Stimulated activated naive CD4-positive, alpha-beta T cell treated with Interleukin-2 at 50 U/mL for 16 hours (primary cell): ENCODE measurements around the gene SIX5.
"Not testable (repeated sequence)": the region's sequence is repeated elsewhere in the genome, so short reads cannot be mapped to it uniquely, and the experiment has no call there.

Experiments used
- DNase-seq: peaks from one replicate; lab custom pipeline; 2025; lab: John Stamatoyannopoulos, UW

Gene SIX5

DNA sequence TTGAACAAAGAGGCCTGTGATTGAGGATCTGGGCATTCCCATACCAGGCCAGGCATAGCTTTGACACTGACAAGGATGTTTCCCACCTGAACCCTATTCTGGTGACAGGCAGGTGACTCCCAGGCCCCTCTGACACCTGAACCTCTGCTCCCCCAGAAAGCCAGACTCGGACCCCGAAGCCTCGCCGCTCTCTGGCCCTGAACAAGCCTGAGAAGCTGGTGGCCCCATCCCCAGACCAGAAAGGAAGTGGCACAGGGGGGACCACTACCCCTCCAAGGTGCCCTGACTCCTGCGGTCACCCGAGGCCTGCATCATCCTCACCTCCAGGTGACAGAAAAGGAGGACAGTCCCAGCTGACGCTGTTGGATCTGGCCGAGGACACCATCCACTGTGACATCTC, 14.7 kb downstream of the SIX5 start:
- no peak for DNase-seq

DNA sequence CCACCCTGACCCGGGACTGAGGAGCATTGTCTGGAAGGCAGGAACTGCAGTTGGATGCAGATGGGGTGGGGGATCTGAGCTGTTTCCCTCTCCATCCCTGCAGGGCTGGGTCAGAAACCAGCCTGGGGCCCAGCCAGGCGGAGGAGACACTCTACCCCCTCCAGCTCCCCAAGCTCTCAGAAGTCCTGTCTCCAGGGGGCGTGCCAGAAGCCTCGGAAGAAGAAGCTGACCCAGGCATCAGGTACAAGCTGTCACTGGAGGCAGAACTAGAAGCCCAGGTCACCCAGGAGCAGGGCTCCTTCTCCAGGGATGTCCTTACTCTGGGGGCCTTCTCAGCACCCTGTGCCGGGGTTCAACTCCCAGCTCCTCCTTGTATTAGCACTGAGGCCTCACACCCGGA, 15.5 kb downstream of the SIX5 start:
- DNase-seq, result no peak

DNA sequence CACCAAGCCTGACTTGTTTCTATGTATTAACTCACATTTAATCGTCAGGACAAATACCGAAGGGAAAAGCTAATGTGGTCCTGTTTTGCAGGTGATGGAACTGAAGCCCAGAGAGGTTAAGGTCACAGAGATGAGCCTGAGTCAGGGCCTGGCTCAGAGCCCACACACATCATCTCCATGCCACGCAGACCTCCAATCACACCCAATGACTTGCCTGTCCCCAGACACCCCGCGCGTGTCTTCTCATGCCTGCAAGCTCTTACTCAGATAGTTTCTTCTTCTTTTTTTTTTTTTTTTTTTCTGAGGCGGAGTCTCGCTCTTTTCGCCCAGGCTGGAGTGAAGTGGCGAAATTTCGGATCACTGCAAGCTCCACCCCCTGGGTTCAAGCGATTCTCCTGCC, 16.4 kb downstream of the SIX5 start:
- no peak for DNase-seq

DNA sequence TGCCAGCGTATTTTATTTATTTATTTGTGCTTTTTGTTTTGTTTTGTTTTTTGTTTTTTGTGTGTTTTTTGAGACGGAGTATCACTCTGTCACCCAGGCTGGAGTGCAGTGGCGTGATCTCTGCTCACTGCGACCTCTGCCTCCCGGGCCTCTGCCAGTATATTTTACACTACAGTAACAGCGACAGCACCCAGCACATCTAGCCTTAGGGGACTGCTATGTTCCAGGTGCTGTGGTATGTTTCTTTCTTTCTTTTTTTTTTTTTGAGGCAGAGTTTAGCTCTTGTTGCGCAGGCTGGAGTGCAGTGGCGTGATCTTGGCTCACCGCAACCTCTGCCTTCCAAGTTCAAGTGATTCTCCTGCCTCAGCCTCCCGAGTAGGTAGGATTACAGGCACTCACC, 17.6 kb downstream of the SIX5 start:
- DNase-seq, result not testable (repeated sequence)

DNA sequence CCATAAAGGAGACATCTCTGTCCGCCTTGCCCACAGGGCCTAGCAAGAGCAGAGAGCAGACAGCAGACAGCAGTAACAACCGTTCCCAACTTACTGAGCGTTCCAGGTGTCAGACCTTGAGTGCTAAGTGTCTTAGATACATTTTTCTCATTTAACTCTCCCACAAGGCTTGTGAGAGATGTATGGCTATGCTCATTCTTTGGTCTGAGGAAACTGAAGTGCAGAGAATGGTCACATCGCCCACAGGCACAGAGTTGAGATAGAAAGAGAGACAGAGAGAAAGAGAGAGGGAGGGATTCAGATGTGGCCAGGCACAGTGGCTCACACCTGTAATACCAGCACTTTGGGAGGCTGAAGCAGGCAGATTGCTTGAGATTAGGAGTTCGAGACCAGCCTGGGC, 21.5 kb downstream of the SIX5 start:
- DNase-seq, result no peak

DNA sequence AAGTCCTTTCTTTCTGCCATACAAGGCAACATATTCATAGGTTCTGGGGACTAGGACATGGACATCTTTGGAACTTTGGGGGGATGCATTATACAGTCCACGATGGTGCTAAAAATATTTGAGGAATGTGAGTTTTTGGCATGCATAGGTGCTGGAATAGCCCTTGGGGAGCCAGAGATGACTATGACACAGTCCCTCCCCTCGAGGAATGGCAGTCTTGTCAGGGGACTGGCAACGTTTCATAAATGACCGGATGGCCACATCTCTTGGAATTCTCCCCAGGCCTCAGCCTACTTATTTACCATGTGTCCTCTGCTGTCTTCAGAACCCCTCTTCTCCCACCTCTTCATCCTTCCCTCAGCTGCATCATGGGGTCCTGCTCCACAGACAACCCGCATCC, 22.2 kb downstream of the SIX5 start:
- DNase-seq, result no peak

DNA sequence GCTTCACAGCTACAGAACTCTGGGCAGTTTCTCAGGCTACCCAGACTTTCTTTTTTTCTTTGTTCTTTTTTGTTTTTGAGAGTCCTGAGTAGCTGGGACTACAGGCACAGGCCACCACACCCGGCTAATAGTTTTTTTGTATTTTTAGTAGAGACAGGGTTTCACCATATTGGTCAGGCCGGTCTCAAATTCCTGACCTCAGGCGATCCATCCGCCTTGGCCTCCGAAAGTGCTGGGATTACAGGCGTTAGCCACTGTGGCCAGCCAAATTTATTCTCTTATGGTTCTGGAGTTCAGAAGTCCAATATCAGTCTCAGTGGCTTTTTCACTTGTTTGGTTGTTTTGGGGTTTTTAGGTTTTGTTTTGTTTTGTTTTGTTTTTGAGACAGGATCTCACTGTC, 23.4 kb downstream of the SIX5 start:
- no peak for DNase-seq

DNA sequence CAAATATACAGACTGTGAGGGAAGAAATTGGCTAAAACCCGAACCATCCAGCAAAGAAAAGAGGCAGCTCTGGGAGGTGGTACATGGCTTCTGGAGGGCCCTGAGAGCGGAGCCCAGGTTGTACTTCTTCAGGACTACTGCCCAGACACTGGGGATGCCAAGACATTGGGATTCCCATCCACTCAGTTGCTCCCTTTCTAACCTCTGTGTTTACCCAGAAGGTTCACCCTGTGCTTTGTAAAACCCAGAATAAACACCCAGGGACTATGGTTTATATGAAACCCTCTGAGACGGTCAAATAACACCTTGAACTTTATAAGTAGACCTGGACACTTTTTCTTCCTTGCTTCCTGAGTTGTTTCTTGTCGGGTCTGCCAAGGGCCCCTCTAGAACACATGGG, 26.1 kb downstream of the SIX5 start:
- DNase-seq, result no peak

DNA sequence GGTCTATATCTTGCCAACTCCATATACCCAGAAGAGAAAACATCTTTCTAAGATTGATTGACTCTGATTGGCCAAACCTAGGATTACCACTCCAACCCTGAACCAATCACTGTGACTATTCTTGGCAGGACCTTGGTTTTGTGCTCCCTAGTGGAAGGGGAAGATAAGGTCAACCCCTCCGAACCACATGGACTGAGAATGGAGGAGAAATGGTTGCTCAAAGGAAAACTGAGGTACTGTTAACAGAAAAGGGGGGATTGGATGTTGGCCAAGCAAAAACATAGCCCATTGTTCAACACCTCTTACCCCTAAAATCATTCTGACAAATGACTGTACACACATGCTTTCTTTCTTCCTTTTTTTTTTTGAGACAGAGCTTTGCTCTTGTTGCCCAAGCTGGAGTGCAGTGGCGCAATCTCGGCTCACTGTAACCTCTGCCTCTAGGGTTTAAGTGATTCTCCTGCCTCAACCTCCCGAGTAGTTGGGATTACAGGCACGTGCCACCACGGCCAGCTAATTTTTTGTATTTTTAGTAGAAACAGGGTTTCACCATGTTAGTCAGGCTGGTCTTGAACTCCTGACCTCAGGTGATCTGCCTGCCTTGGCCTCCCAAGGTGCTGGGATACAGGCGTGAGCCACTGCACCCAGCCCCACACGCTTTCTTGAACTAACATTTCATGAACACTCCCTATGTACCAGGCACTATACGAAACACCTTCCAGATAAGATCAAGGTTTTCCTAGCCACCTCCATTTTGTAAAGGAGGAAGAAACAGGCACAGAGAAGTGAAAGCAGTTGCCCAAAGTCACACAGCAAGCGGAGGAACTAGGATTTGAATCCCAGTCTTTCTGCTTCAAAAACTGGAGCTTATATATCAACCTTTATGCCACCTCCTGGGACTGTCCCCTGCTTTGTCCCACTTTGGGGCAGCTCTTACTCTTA, 29.3 kb downstream of the SIX5 start:
- no peak for DNase-seq

DNA sequence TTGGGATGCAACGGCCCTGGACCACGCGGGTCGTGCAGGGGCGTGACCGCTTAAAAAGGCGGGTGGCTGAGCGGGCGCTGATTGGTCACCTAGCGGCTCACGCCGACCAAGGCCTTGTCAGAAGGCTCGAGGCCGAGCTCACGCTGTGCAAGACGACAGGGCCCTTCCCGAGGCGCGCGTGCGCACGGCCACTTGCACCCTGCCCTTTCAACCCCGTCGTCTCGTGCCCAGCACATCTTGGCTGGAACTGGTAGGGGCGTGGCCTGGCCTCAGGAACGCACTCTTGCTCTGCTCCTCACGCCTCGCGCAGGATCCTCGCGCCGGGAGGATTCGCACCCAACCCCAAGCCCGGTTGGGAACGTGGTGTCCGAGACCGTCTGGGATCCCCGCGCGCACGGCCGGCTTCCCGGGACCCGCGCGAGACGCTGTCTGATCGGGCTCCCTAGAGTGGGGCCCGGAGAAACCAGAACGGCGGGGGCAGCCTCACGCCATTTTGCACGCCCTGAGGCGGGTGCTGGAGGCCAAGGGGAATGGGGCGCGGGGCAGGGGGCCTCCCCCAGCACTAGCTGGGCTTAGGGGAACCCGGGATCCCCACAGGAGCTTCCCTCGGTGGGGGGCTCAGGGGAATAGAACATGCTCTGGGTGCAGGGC, 35.8 kb downstream of the SIX5 start, which contains the start of gene MEIOSIN:
Gene MEIOSIN, plus strand, starts transcription at position 280 of the 651 bp plus-strand sequence. CDS start 1,938 bp downstream, outside the sequence.
- no peak for DNase-seq

DNA sequence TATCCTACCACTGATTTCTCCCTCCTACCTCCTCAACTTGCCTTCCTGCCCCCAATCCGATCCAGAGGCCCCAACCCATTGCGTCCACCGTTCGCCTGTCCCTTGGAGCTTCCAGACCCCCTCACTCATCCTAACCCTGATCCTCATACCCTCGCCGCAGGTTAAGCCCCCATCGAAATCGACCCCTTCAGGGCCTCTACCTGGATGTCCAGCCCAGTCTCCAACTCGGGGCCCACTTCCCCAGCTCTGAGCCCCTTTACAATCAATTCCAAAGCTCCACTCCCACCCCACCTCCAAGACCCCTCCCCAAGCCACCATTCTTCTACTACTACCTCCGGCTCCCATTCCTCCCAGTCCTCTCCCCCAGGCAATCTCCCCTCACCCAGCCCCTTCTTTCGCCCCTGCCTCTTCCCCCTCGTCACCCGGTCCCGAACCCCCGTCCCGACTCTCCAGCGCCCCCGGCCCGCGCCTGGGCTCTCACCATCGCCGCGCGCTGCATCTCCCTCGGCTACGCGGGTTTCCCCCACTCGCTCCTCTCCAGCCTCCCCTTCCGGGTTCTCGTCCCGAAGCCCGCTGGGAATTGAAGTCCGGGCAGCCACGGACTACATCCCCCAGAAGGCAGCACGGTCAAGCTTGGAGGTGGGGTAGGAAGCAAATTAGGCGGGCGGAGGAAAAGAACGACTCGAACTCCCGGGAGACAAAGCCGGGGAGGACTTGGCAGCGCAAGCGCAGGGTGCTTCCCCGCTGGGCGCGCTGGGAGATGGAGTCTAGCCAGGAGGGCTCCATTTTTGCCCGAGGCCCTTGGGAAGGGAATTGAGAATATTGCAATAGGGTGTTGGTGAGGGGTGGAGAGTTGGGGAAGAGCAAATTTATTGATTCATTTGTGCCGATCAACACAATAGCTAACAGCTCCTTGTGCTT, 38.4 kb downstream of the SIX5 start, which contains the start of gene FBXO46:
Gene FBXO46, minus strand, starts transcription at position 529 of the 921 bp plus-strand sequence. CDS start 17,401 bp downstream, outside the sequence.
- DNase-seq, result peak; percentile 95

DNA sequence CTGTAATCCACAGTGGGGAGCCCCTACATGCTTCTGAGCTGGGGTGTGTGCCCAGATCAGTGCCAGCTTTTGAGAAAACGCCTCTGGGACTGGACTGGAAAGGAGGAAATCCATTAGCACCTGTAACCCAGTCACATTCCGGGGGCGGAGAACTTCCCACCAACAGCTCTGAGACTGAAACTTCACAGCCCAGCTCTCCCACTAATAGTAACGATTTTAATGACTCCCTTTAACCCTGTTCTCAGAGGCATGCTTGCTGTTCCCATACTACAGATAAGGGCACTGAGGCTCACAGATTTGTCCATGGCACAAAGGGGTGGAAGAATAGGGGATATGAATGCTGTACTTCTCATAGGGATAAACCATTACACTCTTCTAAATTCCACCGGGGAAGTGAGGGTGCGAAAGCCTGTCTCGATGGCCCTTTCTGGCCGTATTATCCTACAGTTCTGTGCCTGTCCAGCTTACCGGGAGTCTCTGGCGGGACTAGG, 39.2 kb downstream of the SIX5 start:
- DNase-seq, result peak; percentile 11

DNA sequence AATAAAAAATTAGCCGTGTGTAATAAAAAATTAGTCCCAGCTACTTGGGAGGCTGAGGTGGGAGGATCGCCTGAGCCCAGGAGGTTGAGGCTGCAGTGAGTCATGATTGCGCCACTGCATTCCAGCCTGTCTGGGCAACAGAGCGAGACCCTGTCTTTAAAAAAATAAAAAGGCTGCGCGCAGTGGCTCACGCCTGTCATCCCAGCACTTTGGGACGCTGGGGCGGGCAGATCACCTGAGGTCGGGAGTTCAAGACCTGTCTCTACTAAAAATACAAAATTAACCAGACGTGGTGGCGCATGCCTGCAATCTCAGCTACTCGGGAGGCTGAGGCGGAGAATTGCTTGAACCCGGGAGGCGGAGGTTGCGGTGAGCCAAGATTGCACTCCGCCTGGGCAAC, 40.4 kb downstream of the SIX5 start:
- not testable (repeated sequence) for DNase-seq

DNA sequence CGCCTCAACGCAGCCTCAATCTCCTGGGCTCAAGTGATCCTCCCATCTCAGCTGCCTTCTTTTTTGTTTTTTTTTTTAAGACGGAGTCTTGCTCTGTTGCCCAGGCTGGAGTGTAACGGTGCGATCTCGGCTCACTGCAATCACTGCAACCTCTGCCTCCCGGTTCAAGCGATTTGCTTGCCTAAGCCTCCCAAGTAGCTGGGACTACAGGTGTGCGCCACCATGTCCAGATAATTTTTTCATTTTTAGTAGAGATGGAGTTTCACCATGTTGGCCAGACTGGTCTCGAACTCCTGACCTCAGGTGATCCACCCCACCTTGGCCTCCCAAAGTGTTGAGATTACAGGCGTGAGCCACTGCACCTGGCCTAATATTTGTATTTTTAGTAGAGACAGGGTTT, 49.0 kb downstream of the SIX5 start:
- DNase-seq, result not testable (repeated sequence)

DNA sequence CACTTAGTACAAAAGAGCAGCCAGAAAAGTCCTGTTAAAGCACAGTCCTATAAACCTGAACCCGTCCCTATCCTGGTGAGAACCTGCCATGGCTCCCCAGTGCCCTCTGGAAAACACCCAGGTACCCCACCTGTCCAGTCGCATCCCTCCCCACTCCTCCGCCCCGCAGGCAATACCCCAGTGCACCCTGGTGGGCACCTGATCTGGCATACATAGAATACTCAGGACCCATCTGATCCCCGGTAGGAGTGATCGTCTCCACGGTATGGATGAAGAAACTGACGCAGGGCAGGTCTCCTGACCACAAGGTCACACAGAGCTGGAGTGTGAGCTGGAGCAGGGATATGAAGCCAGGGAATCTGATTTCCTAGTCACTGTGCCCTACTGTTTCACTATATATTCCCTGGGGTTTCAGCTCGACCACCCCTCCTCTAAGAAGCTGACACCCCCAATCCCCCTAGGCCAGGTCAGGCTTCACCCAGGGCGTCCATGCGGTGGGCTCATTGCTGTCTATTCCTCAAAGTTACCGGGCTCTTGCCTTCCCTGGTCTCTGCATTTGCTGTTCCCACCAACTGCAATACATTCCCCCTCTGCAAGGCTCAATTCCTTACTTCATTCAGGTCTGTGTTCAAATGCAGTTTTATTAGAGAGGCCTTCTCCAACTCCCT, 50.9 kb downstream of the SIX5 start:
- DNase-seq, result no peak

DNA sequence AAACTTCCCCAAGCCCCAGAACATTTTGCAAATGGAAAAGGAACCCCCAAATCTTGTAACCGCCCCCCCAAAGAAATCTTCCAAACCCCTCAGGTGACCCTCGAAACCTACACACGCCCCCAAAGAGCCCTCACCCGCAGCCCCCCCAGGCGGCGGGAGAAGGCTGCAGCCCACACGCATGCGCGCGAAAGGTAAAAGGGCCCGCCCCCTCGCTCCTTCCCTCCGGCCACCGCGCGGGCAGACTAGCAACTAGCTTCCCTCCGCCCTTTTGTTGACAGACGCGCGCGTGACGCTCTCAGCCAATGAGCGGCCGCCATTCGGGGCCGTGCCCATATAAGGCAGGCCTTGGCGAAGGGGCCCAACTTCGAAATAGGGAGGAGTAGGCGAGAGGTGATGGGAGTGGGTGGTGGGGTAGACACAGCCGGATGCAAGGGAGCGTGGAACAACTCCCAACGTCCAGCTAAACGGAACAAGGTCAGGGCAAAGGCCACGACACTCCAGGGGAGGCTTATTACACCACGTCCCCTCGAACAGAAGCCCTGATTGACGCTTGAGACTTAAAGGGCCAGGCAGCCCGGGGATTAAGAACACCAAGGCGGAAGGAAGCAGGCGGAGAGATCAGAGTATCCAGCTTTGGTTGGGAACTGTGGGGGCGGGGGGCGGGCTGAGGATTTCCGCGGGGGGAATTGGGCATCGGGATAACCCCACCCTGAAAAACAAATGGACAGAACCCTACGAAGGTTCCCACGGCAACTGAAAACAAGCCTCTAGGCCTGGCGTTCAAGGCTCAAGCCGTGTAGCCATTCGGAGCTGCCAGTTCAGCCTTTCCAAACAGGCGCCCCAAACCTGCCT, 51.7 kb downstream of the SIX5 start:
- DNase-seq, result peak; percentile 97

DNA sequence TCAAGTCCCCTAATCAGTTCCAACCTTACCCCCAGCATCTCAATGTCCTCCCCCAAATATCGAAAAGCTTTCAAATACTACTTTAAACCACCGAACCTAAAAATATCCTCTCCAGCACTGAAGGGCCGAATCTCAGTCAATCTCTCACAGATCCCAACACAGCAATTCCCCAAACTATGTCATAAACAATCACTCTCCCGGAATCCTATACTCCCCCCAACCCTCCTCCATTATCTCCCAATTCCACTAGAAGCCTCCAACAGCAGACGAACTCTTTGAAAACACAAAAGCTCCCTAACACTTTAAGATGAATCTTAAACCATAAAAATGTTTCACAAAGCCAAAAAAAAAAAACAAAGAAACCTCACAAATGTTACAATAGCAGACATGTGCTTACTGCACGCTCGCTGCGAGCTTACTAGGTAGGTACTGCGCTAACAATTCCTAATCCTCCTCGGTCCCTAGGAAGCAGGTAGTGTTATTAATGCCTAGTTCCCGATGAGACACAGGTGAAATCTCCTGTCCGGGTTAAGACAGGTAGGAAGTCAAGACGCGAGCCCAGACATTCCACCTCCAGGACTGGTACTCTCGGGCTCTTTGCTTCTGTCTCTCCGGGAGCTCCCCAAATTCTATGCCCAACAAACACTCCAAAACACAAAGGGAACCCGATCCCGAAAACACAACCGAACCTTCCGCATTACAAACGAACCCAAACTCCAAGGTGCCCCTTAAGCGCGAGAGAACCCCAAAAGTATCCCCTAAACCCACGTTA, 52.5 kb downstream of the SIX5 start:
- no peak for DNase-seq

DNA sequence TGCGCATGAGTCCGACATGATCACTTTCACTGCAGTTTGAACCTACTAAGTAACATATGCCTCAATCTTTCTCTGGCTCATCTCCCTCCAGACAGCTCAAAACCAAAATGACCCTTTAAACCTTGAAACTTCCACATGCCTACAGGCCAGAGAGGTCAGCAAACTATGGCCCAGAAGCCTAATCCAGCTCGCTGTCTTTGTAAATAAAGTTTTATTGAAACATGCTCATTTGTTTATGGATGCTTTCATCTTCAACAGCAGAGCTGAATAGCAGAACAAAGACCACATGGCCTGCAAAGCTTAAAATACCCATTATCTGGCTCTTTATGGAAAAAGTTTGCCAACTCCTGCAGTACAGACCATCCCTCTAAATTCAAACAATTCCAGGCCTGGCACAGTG, 53.9 kb downstream of the SIX5 start:
- DNase-seq, result no peak
